GM18909 (cell line): ENCODE results near the gene CD8A.
"Not testable (repeated sequence)": the region's sequence is repeated elsewhere in the genome, so short reads cannot be mapped to it uniquely, and the experiment has no call there.

Experiments used
- ATAC-seq: cut with Tn5 transposase; IDR thresholded peaks from one replicate; pipeline ENCODE4 v1.9.1; 2021; ENCODE audit warnings: mild to moderate bottlenecking; ENCODE audit not compliant: unreplicated experiment, poor library complexity

The CD8A gene

GRCh38 chr2:86790676-86791572 is at the start of gene CD8A:
Gene CD8A, minus strand, starts transcription at chr2:86790913. Its CDS starts 88 bp downstream, at chr2:86790825.
- no peak for ATAC-seq

- ATAC-seq, result not testable (repeated sequence)
These were observed 49.3 kb upstream of the CD8A start for GRCh38 chr2:86839871-86840548.

GRCh38 chr2:86839455-86839854 is 48.7 kb upstream of the CD8A start:
- not testable (repeated sequence) for ATAC-seq

GRCh38 chr2:86837714-86838113 is 47.0 kb upstream of the CD8A start:
- not testable (repeated sequence) for ATAC-seq

- not testable (repeated sequence) for ATAC-seq
These were observed 46.4 kb upstream of the CD8A start for GRCh38 chr2:86836915-86837695.

- ATAC-seq, result not testable (repeated sequence)
These were observed 44.8 kb upstream of the CD8A start for GRCh38 chr2:86835548-86835889.

- no peak for ATAC-seq
These were observed 42.6 kb upstream of the CD8A start for GRCh38 chr2:86833315-86833714.

- ATAC-seq, result no peak
These were observed 41.8 kb upstream of the CD8A start for GRCh38 chr2:86832334-86833096.

GRCh38 chr2:86831537-86831936 is 40.8 kb upstream of the CD8A start:
- no peak for ATAC-seq

GRCh38 chr2:86826951-86827350 is 36.2 kb upstream of the CD8A start:
- no peak for ATAC-seq

- no peak for ATAC-seq
These were observed 35.1 kb upstream of the CD8A start for GRCh38 chr2:86825693-86826381.

GRCh38 chr2:86825036-86825692 is 34.5 kb upstream of the CD8A start:
- ATAC-seq, result no peak

GRCh38 chr2:86822668-86823345 is 32.1 kb upstream of the CD8A start:
- no peak for ATAC-seq

GRCh38 chr2:86821842-86822241 is 31.1 kb upstream of the CD8A start:
- no peak for ATAC-seq

- no peak for ATAC-seq
These were observed 30.6 kb upstream of the CD8A start for GRCh38 chr2:86821306-86821705.

- ATAC-seq, result no peak
These were observed 28.2 kb upstream of the CD8A start for GRCh38 chr2:86818957-86819356.

GRCh38 chr2:86818114-86818801 is 27.5 kb upstream of the CD8A start:
- ATAC-seq, result no peak

- no peak for ATAC-seq
These were observed 24.9 kb upstream of the CD8A start for GRCh38 chr2:86815611-86816010.
